ENCODE measurements around the gene PERM1.
"Not testable (repeated sequence)": the region's sequence is repeated elsewhere in the genome, so short reads cannot be mapped to it uniquely, and the experiment has no call there.

The PERM1 gene

GRCh38 chr1:993379-993995, 11.6 kb upstream of the PERM1 start:
- no peak for TF ChIP-seq CTCF (IDR thresholded peaks at IDR 0.05; ENCODE audit: low read depth, low read length, missing control alignments)
- DNase-seq (ENCODE audit: extremely low read depth, low read depth) = no peak
- no peak overlapping the region for H3K4me3 ChIP-seq (replicated peaks; ENCODE audit: low read depth, low read length)

GRCh38 chr1:992362-992761, 10.5 kb upstream of the PERM1 start:
- no peak overlapping the region for H3K4me3 ChIP-seq (replicated peaks; ENCODE audit: low read depth, low read length)
- DNase-seq (ENCODE audit: extremely low read depth, low read depth) = no peak
- no peak for TF ChIP-seq CTCF (IDR thresholded peaks at IDR 0.05; ENCODE audit: low read depth, low read length, missing control alignments)

GRCh38 chr1:991895-992294, 10.0 kb upstream of the PERM1 start:
- H3K4me3 ChIP-seq (replicated peaks; ENCODE audit: low read depth, low read length) = no peak overlapping the region
- DNase-seq (ENCODE audit: extremely low read depth, low read depth) = no peak
- TF ChIP-seq CTCF (IDR thresholded peaks at IDR 0.05; ENCODE audit: low read depth, low read length, missing control alignments) = no peak

GRCh38 chr1:991275-991674, 9.4 kb upstream of the PERM1 start:
- not testable (repeated sequence) for DNase-seq (ENCODE audit: extremely low read depth, low read depth)

GRCh38 chr1:988061-988460, 6.2 kb upstream of the PERM1 start:
- not testable (repeated sequence) for DNase-seq (ENCODE audit: extremely low read depth, low read depth); H3K4me3 ChIP-seq (replicated peaks; ENCODE audit: low read depth, low read length)

More at GRCh38 chr1:991275-991674, 9.4 kb upstream of the PERM1 start:
- H3K4me3 ChIP-seq (replicated peaks; ENCODE audit: low read depth, low read length) = not testable (repeated sequence)

GRCh38 chr1:985126-985525, 3.2 kb upstream of the PERM1 start:
- no peak for TF ChIP-seq CTCF (IDR thresholded peaks at IDR 0.05; ENCODE audit: low read depth, low read length, missing control alignments)
- DNase-seq (ENCODE audit: extremely low read depth, low read depth) = no peak
- H3K4me3 ChIP-seq (replicated peaks; ENCODE audit: low read depth, low read length) = no peak overlapping the region

GRCh38 chr1:984476-984814, 2.6 kb upstream of the PERM1 start:
- H3K4me3 ChIP-seq (replicated peaks; ENCODE audit: low read depth, low read length) = no peak overlapping the region
- DNase-seq (ENCODE audit: extremely low read depth, low read depth) = no peak
- TF ChIP-seq CTCF (IDR thresholded peaks at IDR 0.05; ENCODE audit: low read depth, low read length, missing control alignments) = no peak

- DNase-seq (ENCODE audit: extremely low read depth, low read depth) = no peak
- peak; percentile 64 for TF ChIP-seq CTCF (IDR thresholded peaks at IDR 0.05; ENCODE audit: low read depth, low read length, missing control alignments)
- H3K4me3 ChIP-seq (replicated peaks; ENCODE audit: low read depth, low read length) = no peak overlapping the region
Measured at GRCh38 chr1:983798-984475, 2.0 kb upstream of the PERM1 start.
